ENCODE measurements around the gene ANK3.
A peak's percentile ranks its signal among the peaks of the same experiment; 100 is the strongest.

The ANK3 gene

GRCh38 chr10:60147025-60147424, 242.7 kb downstream of the ANK3 start:
- Histone ChIP-seq H3K9me3 (no peaks in the 10 kb centered on the region), H3K36me3 (no peaks in the 10 kb centered on the region), H3K4me3 (no peak overlapping the region), H3K27ac (peak overlapping the region in 1 of 2 donors; percentile 23), H3K4me1 (peaks cover 0 to 27% (median 10%) of the 10 kb centered on the region in 4 donors), H3K27me3 (no peaks in the 10 kb centered on the region)
- no peak for DNase-seq
- intact Hi-C loops (cut with DNase I; ENCODE audit: low total_unique reads): no loop called here
- no peak for TF ChIP-seq CTCF (IDR thresholded peaks at IDR 0.05)

GRCh38 chr10:60144099-60144498, 245.6 kb downstream of the ANK3 start:
- no peak for DNase-seq
- H3K9me3 ChIP-seq: no peaks in the 10 kb centered on the region
- intact Hi-C loops (cut with DNase I; ENCODE audit: low total_unique reads): no loop called here
- peaks cover 0 to 52% (median 16%) of the 10 kb centered on the region in 4 donors for H3K4me1 ChIP-seq
- TF ChIP-seq CTCF (IDR thresholded peaks at IDR 0.05): no peak
- H3K36me3 ChIP-seq: no peaks in the 10 kb centered on the region
- no peak overlapping the region for H3K4me3 ChIP-seq
- H3K27ac ChIP-seq: no peak overlapping the region
- no peaks in the 10 kb centered on the region for H3K27me3 ChIP-seq

- no peak overlapping the region for H3K27ac ChIP-seq
- TF ChIP-seq CTCF (IDR thresholded peaks at IDR 0.05): no peak
- H3K9me3 ChIP-seq: no peaks in the 10 kb centered on the region
- DNase-seq: no peak
- H3K27me3 ChIP-seq: no peaks in the 10 kb centered on the region
- H3K4me3 ChIP-seq: no peak overlapping the region
- H3K36me3 ChIP-seq: no peaks in the 10 kb centered on the region
- H3K4me1 ChIP-seq: peaks cover 0 to 38% (median 10%) of the 10 kb centered on the region in 4 donors
- intact Hi-C loops (cut with DNase I; ENCODE audit: low total_unique reads): no loop called here
Measured at GRCh38 chr10:60142736-60143135, 246.9 kb downstream of the ANK3 start.

GRCh38 chr10:60141896-60142559, 247.6 kb downstream of the ANK3 start:
- H3K9me3 ChIP-seq: no peaks in the 10 kb centered on the region
- H3K4me3 ChIP-seq: no peak overlapping the region
- no peak overlapping the region for H3K27ac ChIP-seq
- no peak for DNase-seq
- intact Hi-C loops (cut with DNase I; ENCODE audit: low total_unique reads): no loop called here
- no peaks in the 10 kb centered on the region for H3K36me3 ChIP-seq
- no peaks in the 10 kb centered on the region for H3K27me3 ChIP-seq
- H3K4me1 ChIP-seq: peaks cover 0 to 31% (median 6%) of the 10 kb centered on the region in 4 donors
- no peak for TF ChIP-seq CTCF (IDR thresholded peaks at IDR 0.05)

- no peak for DNase-seq
- Histone ChIP-seq H3K4me1 (peaks cover 0 to 25% (median 6%) of the 10 kb centered on the region in 4 donors), H3K36me3 (no peaks in the 10 kb centered on the region), H3K27ac (peak overlapping the region in 1 of 2 donors; percentile 7), H3K4me3 (no peak overlapping the region), H3K9me3 (no peaks in the 10 kb centered on the region), H3K27me3 (no peaks in the 10 kb centered on the region)
- no peak for TF ChIP-seq CTCF (IDR thresholded peaks at IDR 0.05)
- intact Hi-C loops (cut with DNase I; ENCODE audit: low total_unique reads): no loop called here
Measured at GRCh38 chr10:60140651-60141632, 248.7 kb downstream of the ANK3 start.
